Measurements from ENCODE around the gene KMT2E. TPM values are rescaled to one million over a fixed set of nuclear protein-coding genes. Genes with fewer than 3 reads are reported as not detected.

KMT2E gene
- total RNA-seq, 6 experiments from 2014 or later, result 39.7 to 53.4 (median 50.1) TPM

DNA sequence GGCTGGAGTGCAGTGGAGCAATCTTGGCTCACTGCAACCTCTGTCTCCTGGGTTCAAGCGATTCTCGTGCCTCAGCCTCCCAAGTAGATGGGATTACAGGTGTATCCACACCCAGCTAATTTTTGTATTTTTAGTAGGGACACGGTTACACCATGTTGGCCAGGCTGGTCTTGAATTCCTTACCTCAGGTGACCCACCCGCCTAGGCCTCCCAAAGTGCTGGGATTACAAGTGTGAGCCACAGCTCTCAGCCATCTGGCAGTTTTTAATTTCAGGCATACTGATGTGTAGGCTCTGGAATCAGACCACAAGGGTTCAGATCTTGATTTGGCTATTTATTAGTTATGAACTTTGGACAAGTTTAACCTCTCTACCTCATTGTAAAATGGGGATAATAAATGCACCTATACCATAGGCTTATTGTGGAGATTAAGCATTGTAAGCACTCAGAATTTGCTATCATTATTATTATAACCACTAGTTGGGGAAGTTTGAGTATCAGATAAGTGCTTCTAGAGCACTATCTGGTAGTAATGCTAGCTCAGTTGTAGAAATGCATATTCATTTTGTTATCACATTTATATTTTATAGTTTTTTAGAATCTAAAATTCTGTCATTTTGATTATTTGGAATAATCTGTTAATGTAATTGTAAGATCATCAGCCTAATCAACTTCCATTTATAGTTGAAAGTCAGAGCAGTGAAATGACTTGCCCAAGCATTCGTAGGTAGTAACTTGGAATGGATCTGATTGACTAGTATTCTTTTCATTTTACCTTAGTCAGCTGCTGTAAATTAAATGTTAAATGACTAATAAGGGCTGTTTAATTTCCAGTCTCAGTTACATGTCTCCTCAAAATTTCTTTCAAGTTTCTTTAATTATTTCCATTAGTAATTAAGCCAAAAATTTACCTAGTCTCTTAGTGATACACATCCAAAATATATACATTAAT is 22.5 kb downstream of the KMT2E start:
- Mint-ChIP-seq H3K27me3 (ENCODE audit: insufficient read depth) (peaks cover 1% of the 10 kb centered on the region; the same call in 1 of the 2 replicates), H3K4me1 (ENCODE audit: low read depth) (peaks cover 40% of the 10 kb centered on the region), H3K27ac (no peak overlapping the region), H3K9me3 (no peaks in the 10 kb centered on the region), H3K36me3 (ENCODE audit: low read depth) (peaks cover 5% of the 10 kb centered on the region; the same call in 1 of the 2 replicates), H3K4me3 (no peak overlapping the region)
- TF ChIP-seq, protein P1, sequence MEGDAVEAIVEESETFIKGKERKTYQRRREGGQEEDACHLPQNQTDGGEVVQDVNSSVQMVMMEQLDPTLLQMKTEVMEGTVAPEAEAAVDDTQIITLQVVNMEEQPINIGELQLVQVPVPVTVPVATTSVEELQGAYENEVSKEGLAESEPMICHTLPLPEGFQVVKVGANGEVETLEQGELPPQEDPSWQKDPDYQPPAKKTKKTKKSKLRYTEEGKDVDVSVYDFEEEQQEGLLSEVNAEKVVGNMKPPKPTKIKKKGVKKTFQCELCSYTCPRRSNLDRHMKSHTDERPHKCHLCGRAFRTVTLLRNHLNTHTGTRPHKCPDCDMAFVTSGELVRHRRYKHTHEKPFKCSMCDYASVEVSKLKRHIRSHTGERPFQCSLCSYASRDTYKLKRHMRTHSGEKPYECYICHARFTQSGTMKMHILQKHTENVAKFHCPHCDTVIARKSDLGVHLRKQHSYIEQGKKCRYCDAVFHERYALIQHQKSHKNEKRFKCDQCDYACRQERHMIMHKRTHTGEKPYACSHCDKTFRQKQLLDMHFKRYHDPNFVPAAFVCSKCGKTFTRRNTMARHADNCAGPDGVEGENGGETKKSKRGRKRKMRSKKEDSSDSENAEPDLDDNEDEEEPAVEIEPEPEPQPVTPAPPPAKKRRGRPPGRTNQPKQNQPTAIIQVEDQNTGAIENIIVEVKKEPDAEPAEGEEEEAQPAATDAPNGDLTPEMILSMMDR (IDR thresholded peaks at IDR 0.05), result no peak
- no peak for DNase-seq

DNA sequence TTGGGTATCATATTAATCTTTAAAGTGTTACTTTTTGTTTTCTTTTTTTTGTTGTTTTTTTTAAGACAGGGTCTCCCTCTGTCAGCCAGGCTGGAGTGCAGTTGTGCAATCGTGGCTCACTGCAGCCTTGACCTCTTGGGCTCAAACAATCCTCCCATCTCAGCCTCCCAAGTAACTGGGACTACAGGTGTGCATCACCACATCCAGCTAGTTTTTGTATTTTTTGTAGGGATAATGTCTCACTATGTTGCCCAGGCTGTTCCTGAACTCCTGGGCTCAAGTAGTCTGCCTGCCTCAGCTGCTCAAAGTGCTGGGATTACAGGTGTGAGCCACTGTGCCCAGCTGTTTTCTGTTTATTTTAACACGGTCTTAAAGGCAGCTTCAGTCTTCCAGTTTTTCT is 23.3 kb downstream of the KMT2E start:
- no peak for DNase-seq
- H3K9me3 Mint-ChIP-seq, result no peaks in the 10 kb centered on the region
- H3K27ac Mint-ChIP-seq, result peak overlapping the region; percentile 40; the same call in 1 of the 2 replicates
- TF ChIP-seq, protein P1 (IDR thresholded peaks at IDR 0.05), result no peak
- H3K4me3 Mint-ChIP-seq, result no peak overlapping the region
- peaks cover 40% of the 10 kb centered on the region for H3K4me1 Mint-ChIP-seq (ENCODE audit: low read depth)
- H3K36me3 Mint-ChIP-seq (ENCODE audit: low read depth), result peaks cover 5% of the 10 kb centered on the region; the same call in 1 of the 2 replicates
- H3K27me3 Mint-ChIP-seq (ENCODE audit: insufficient read depth), result peaks cover 1% of the 10 kb centered on the region; the same call in 1 of the 2 replicates

DNA sequence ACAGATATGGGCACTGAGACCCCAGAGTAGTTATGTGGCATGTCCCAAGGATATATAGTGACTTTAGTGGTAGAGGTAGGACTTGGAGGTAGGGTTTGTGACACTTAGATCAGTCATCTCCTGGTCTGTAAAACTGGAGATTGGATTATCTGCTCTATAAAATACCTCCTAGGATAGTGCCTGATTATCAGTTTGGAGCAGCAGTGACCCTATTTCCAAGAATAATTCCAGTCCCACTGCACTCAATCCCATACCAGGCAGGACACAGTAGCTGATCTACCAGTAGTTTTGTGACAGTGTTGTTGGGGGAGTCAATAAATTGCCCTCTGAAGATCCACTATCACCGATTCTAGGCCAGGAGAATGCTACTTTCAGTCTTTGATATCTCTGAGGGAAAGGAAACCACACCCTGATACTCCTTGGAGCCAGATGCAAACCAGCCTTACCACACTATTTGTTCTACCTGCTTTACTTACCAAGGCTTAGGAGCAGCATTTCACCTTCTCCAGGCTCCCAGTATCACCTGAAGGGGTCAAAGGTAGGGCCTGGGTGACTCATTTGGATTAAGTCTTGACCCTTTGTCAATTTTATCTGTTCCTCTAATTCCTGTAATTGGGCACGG is 30.6 kb downstream of the KMT2E start:
- no peak for DNase-seq
- Mint-ChIP-seq H3K36me3 (ENCODE audit: low read depth) (peaks cover 18% of the 10 kb centered on the region), H3K4me1 (ENCODE audit: low read depth) (peaks cover 41% of the 10 kb centered on the region), H3K9me3 (no peaks in the 10 kb centered on the region), H3K4me3 (no peak overlapping the region), H3K27me3 (ENCODE audit: insufficient read depth) (no peaks in the 10 kb centered on the region), H3K27ac (no peak overlapping the region)
- TF ChIP-seq, protein P1 (IDR thresholded peaks at IDR 0.05), result no peak

DNA sequence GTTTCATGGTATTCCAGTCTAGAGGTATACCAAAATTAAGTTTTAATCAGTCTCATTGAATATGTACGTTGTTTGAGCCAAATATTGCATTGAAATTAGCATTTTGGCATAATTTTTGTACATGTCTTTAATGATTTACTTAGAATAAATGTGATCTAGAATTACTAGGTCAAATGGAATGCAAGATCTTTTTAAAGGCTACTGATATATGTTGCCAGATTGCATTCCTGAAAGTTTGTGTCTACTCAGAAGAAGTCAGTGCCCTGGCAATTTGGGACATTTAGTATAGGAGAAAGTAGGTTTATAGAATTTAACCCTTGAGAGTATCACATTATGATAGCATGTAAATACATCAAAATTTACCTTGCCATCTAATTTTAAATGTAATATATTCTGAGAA is 32.4 kb downstream of the KMT2E start:
- no peaks in the 10 kb centered on the region for H3K9me3 Mint-ChIP-seq
- no peaks in the 10 kb centered on the region for H3K27me3 Mint-ChIP-seq (ENCODE audit: insufficient read depth)

DNA sequence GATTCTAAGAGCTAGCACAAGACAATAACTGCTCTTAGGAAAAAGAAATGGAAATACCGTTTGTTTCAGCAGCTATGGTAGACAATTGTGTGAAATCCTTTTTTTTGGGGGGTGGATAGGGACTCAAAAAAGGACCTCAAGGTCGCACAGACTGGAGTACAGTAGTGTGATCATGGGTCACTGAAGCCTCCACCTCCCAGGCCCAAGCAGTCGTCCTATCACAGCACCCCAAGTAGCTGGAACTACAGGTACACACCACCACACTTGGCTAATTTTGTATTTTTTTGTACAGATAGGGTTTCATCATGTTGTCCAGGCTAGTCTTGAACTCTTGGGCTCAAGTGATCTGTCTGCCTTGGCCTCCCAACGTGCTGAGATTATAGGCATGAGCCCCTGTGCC is 33.9 kb downstream of the KMT2E start:
- DNase-seq, result no peak
- TF ChIP-seq, protein P1 (IDR thresholded peaks at IDR 0.05), result no peak
- Mint-ChIP-seq H3K9me3 (no peaks in the 10 kb centered on the region), H3K36me3 (ENCODE audit: low read depth) (peaks cover 42% of the 10 kb centered on the region), H3K4me1 (ENCODE audit: low read depth) (peaks cover 53% of the 10 kb centered on the region), H3K27ac (no peak overlapping the region), H3K27me3 (ENCODE audit: insufficient read depth) (no peaks in the 10 kb centered on the region), H3K4me3 (no peak overlapping the region)

More for the DNA sequence above, 32.4 kb downstream of the KMT2E start:
- TF ChIP-seq, protein P1 (IDR thresholded peaks at IDR 0.05), result no peak
- peak; percentile 65 for DNase-seq
- Mint-ChIP-seq H3K4me1 (ENCODE audit: low read depth) (peaks cover 46% of the 10 kb centered on the region), H3K27ac (peak overlapping the region; percentile 44), H3K36me3 (ENCODE audit: low read depth) (peaks cover 34% of the 10 kb centered on the region), H3K4me3 (peak overlapping the region; percentile 27)
